DND-41 (cell line): ENCODE measurements around the gene FARSB.

Experiments used
- ATAC-seq: fragments of 200-7000 bp; cut with Tn5 transposase; 3 replicates; pipeline ENCODE4 v1.9.1; 2021; ENCODE audit warnings: low read depth; ENCODE audit not compliant: insufficient read depth
- DNase-seq: peaks from one replicate; pipeline ENCODE4 v3.0.0-alpha.2; 2020
- H2AFZ ChIP-seq: 2 replicates; pipeline ENCODE4 v1.6.0; 2012; ENCODE audit warnings: low read depth, low read length
- H3K27ac ChIP-seq: 2 replicates; pipeline ENCODE4 v1.5.1; 2012; ENCODE audit warnings: low read length, inconsistent platforms
- H3K27me3 ChIP-seq: fragments of 200-600 bp; sonication (generic); 2 replicates; pipeline ENCODE4 v1.6.0; 2012; ENCODE audit warnings: low read length, mild to moderate bottlenecking, inconsistent platforms; ENCODE audit not compliant: insufficient read depth, poor library complexity
- H3K36me3 ChIP-seq: 2 replicates; pipeline ENCODE4 v1.5.1; 2012; ENCODE audit warnings: low read length, inconsistent platforms; ENCODE audit not compliant: insufficient read depth
- H3K4me1 ChIP-seq: 2 replicates; pipeline ENCODE4 v1.5.1; 2012; ENCODE audit warnings: mild to moderate bottlenecking, low read length; ENCODE audit not compliant: insufficient read depth
- H3K4me2 ChIP-seq: 2 replicates; pipeline ENCODE4 v1.6.0; 2012; ENCODE audit warnings: mild to moderate bottlenecking, moderate library complexity, low read length, inconsistent platforms; ENCODE audit not compliant: insufficient read depth
- H3K4me3 ChIP-seq, 2 experiments: fragments of 200-600 bp in 1 of 2; shearing (Covaris generic) in 1 of 2; 2 replicates each; pipeline ENCODE4 v1.5.1; 2012 to 2016; ENCODE audit warnings: inconsistent platforms in 2 of 2, low read length in 2 of 2, mild to moderate bottlenecking in 2 of 2, low read depth in 1 of 2, moderate library complexity in 1 of 2
- H3K79me2 ChIP-seq: 2 replicates; pipeline ENCODE4 v1.6.0; 2012; ENCODE audit warnings: low read length, inconsistent platforms; ENCODE audit not compliant: insufficient read depth
- H3K9ac ChIP-seq: 2 replicates; pipeline ENCODE4 v1.6.0; 2012; ENCODE audit warnings: low read depth, mild to moderate bottlenecking, inconsistent platforms, low read length, moderate library complexity
- H3K9me3 ChIP-seq: 2 replicates; pipeline ENCODE4 v1.5.1; 2012; ENCODE audit warnings: low read length, moderate library complexity, mild to moderate bottlenecking, inconsistent platforms; ENCODE audit not compliant: insufficient read depth, severe bottlenecking
- H4K20me1 ChIP-seq: 2 replicates; pipeline ENCODE4 v1.6.0; 2012; ENCODE audit warnings: low read length; ENCODE audit not compliant: insufficient read depth
- EZH2 ChIP-seq: IDR thresholded peaks from 3 replicates; pipeline ENCODE4 v1.6.1; 2012; ENCODE audit warnings: borderline replicate concordance, low read depth, mild to moderate bottlenecking, moderate library complexity, low read length, inconsistent platforms; ENCODE audit not compliant: severe bottlenecking
- TF ChIP-seq, protein P1 (sequence below): IDR thresholded peaks from 2 replicates; pipeline ENCODE4 v1.5.1; 2012; ENCODE audit warnings: borderline replicate concordance, low read length, moderate library complexity, mild to moderate bottlenecking; ENCODE audit not compliant: poor library complexity, severe bottlenecking; ENCODE audit errors: extremely low read depth

The FARSB gene

DNA sequence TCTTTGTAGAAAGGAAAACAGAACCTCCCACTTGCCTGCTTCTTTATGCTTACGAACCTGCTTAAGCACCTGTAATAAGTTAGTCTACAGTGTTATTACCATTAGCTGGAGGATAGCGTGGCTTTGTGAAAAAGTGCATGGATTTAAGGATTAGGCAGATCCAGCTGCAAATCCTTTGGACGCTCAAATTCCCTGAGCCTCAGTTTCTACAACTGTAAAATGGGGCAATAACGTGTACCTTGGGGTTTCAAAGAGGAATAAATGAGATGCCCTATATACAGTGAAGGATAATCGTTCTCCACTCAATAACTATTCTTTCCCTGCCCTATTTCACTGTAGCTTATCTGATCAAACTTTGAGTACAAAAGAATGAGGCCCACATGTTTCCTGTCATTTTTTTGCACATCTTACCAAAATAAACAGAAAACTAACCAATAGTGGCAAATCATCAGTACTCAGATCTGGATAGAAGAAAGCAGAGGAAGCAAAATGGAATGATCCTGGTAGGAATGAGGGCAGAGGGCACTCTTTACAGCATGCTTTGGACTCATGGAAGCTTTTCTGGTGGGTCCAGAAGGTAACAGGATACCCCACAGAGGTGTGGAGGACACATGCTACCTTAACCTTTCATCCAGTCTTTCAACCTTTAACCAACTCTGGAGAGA lies 30.3 kb upstream of the FARSB start:
- Histone ChIP-seq H3K27ac (no peak overlapping the region), H3K4me2 (no peak overlapping the region), H3K79me2 (no peaks in the 10 kb centered on the region), H3K9ac (no peak overlapping the region), H3K4me1 (peaks cover 11% of the 10 kb centered on the region), H3K4me3 (no peak overlapping the region), H3K27me3 (no peaks in the 10 kb centered on the region), H4K20me1 (no peaks in the 10 kb centered on the region), H2AFZ (no peak overlapping the region), H3K9me3 (no peaks in the 10 kb centered on the region), H3K36me3 (no peaks in the 10 kb centered on the region)
- ATAC-seq (no peak), DNase-seq (no peak)
- TF ChIP-seq, protein P1, sequence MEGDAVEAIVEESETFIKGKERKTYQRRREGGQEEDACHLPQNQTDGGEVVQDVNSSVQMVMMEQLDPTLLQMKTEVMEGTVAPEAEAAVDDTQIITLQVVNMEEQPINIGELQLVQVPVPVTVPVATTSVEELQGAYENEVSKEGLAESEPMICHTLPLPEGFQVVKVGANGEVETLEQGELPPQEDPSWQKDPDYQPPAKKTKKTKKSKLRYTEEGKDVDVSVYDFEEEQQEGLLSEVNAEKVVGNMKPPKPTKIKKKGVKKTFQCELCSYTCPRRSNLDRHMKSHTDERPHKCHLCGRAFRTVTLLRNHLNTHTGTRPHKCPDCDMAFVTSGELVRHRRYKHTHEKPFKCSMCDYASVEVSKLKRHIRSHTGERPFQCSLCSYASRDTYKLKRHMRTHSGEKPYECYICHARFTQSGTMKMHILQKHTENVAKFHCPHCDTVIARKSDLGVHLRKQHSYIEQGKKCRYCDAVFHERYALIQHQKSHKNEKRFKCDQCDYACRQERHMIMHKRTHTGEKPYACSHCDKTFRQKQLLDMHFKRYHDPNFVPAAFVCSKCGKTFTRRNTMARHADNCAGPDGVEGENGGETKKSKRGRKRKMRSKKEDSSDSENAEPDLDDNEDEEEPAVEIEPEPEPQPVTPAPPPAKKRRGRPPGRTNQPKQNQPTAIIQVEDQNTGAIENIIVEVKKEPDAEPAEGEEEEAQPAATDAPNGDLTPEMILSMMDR: no peak
- no peak for TF ChIP-seq EZH2

DNA sequence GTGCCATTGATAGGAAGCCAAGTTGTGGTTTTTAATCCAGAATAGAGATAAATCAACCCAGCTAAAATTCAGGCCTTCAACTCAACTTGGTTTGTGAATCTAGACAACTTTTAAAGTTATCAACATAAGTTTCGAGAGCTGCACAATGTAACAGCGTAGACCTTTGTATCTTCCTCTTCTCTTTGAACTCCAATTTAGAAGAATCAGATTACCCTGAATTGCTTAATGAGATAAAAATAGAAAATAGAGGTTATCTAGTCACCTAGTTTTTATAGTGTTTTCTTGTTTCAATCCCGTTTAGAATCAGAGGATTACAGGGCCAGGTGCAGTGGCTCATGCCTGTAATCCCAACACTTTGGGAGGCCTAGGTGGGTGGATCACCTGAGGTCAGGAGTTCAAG lies 27.9 kb upstream of the FARSB start:
- H3K79me2 ChIP-seq: no peaks in the 10 kb centered on the region
- H2AFZ ChIP-seq: no peak overlapping the region
- H3K4me2 ChIP-seq: no peak overlapping the region
- DNase-seq (no peak), ATAC-seq (no peak)
- peaks cover 4% of the 10 kb centered on the region; the same call in 1 of the 2 replicates for H3K4me1 ChIP-seq
- no peak for TF ChIP-seq EZH2
- TF ChIP-seq, protein P1: no peak
- no peaks in the 10 kb centered on the region for H3K27me3 ChIP-seq
- no peak overlapping the region for H3K27ac ChIP-seq
- no peak overlapping the region for H3K4me3 ChIP-seq
- no peak overlapping the region for H3K9ac ChIP-seq
- H3K36me3 ChIP-seq: no peaks in the 10 kb centered on the region
- no peaks in the 10 kb centered on the region for H3K9me3 ChIP-seq
- no peaks in the 10 kb centered on the region for H4K20me1 ChIP-seq

DNA sequence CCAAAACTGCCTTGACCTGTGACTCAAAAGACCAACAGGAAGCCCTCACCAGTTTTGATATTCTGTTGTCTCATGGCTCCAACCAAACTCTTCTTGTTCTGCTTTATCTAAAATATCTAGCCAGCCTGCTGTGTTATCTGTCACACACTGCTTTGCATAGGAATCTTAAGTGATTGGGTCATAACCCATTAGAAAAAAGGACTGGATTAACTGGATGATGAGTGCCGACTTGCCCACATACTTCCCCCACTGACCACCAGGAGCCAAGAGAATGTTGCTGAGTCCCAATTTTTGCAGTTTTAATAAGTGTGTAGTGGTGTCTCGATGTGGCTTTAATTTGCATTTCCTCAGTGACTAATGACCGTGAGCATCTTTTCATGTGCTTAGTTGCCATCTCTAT lies 22.1 kb upstream of the FARSB start:
- no peak overlapping the region for H2AFZ ChIP-seq
- H3K79me2 ChIP-seq: no peaks in the 10 kb centered on the region
- no peaks in the 10 kb centered on the region for H3K9me3 ChIP-seq
- peaks cover 7% of the 10 kb centered on the region for H3K27me3 ChIP-seq
- H4K20me1 ChIP-seq: no peaks in the 10 kb centered on the region
- DNase-seq (no peak), ATAC-seq (no peak)
- no peak for TF ChIP-seq EZH2
- TF ChIP-seq, protein P1: no peak
- no peak overlapping the region for H3K4me3 ChIP-seq
- H3K9ac ChIP-seq: no peak overlapping the region
- no peaks in the 10 kb centered on the region for H3K36me3 ChIP-seq
- H3K27ac ChIP-seq: no peak overlapping the region
- H3K4me1 ChIP-seq: no peaks in the 10 kb centered on the region
- H3K4me2 ChIP-seq: no peak overlapping the region
